ENCODE data around the gene CCDC148.

The CCDC148 gene

GRCh38 chr2:158456309-158457066, at the start of gene CCDC148, which contains the start of gene PKP4:
TSS of gene CCDC148 (minus strand) at chr2:158456753. CDS start at chr2:158456439, 314 bp downstream.
TSS of gene PKP4 (plus strand) at chr2:158456952. CDS start at chr2:158533185, 76,233 bp downstream.
- DNase-seq, result peak; percentile 26

GRCh38 chr2:158505448-158505934, 48.9 kb upstream of the CCDC148 start:
- no peak for DNase-seq

- DNase-seq, result no peak
Measured at GRCh38 chr2:158504088-158504487, 47.5 kb upstream of the CCDC148 start.

GRCh38 chr2:158502974-158503373, 46.4 kb upstream of the CCDC148 start:
- DNase-seq, result no peak

- no peak for DNase-seq
Measured at GRCh38 chr2:158501301-158501700, 44.7 kb upstream of the CCDC148 start.

GRCh38 chr2:158500333-158500732, 43.8 kb upstream of the CCDC148 start:
- DNase-seq, result no peak

GRCh38 chr2:158499383-158499782, 42.8 kb upstream of the CCDC148 start:
- no peak for DNase-seq

GRCh38 chr2:158498749-158499136, 42.2 kb upstream of the CCDC148 start:
- DNase-seq, result no peak

GRCh38 chr2:158498043-158498748, 41.6 kb upstream of the CCDC148 start:
- no peak for DNase-seq

- no peak for DNase-seq
Measured at GRCh38 chr2:158497486-158497885, 40.9 kb upstream of the CCDC148 start.

- DNase-seq, result no peak
Measured at GRCh38 chr2:158496986-158497385, 40.4 kb upstream of the CCDC148 start.

GRCh38 chr2:158495175-158495574, 38.6 kb upstream of the CCDC148 start:
- no peak for DNase-seq

- DNase-seq, result no peak
Measured at GRCh38 chr2:158493458-158493857, 36.9 kb upstream of the CCDC148 start.

GRCh38 chr2:158491072-158491471, 34.5 kb upstream of the CCDC148 start:
- no peak for DNase-seq

GRCh38 chr2:158489366-158490112, 33.0 kb upstream of the CCDC148 start:
- DNase-seq, result no peak

- DNase-seq, result no peak
Measured at GRCh38 chr2:158488442-158489216, 32.1 kb upstream of the CCDC148 start.

- no peak for DNase-seq
Measured at GRCh38 chr2:158487419-158487818, 30.9 kb upstream of the CCDC148 start.

GRCh38 chr2:158486970-158487325, 30.4 kb upstream of the CCDC148 start:
- DNase-seq, result no peak

- no peak for DNase-seq
Measured at GRCh38 chr2:158486150-158486969, 29.8 kb upstream of the CCDC148 start.

- DNase-seq, result no peak
Measured at GRCh38 chr2:158484892-158485556, 28.5 kb upstream of the CCDC148 start.

GRCh38 chr2:158482594-158482993, 26.0 kb upstream of the CCDC148 start:
- DNase-seq, result no peak
